Loucy (cell line): ENCODE measurements around the gene CAMK1D.

Experiments
- CTCF ChIP-seq: fragments of 200-600 bp; sonication (generic); conservative IDR thresholded peaks from 2 replicates; pipeline ENCODE4 v1.5.1; 2014; ENCODE audit warnings: mild to moderate bottlenecking, antibody characterized with exemption, low read length
- EZH2phosphoT487 ChIP-seq: fragments of 200-600 bp; IDR thresholded peaks from 2 replicates; pipeline ENCODE4 v1.6.1; 2018; ENCODE audit warnings: antibody characterized with exemption, mild to moderate bottlenecking, moderate library complexity, borderline replicate concordance

GRCh38 chr10:12668634-12669033, 319.3 kb downstream of the CAMK1D start:
- TF ChIP-seq CTCF (no peak), EZH2phosphoT487 (no peak)
